Testis (tissue), 3 donors: ENCODE data around the gene CENPL. TPM values are rescaled to one million over a fixed set of nuclear protein-coding genes. Genes with fewer than 3 reads are reported as not detected.
"Not testable (repeated sequence)": the region's sequence is repeated elsewhere in the genome, so short reads cannot be mapped to it uniquely, and the experiment has no call there.

Source experiments
- DNase-seq: peaks from one replicate; pipeline ENCODE4 v3.0.0-alpha.2; 2019
- H3K27ac ChIP-seq, 2 donors: fragments of 200-600 bp; sonication (generic); one replicate each; pipeline ENCODE4 v1.5.1; 2019
- H3K27me3 ChIP-seq: fragments of 200-600 bp; sonication (generic); one replicate; pipeline ENCODE4 v1.5.1; 2019
- H3K36me3 ChIP-seq: fragments of 200-600 bp; sonication (generic); one replicate; pipeline ENCODE4 v1.5.1; 2017; ENCODE audit warnings: low read depth; ENCODE audit errors: missing control alignments
- H3K4me1 ChIP-seq: fragments of 200-600 bp; sonication (generic); one replicate; pipeline ENCODE4 v1.5.1; 2019
- H3K4me3 ChIP-seq, 2 donors: fragments of 200-600 bp; sonication (generic); one replicate each; pipeline ENCODE4 v1.5.1; 2017 to 2019
- H3K9me3 ChIP-seq: fragments of 200-600 bp; sonication (generic); one replicate; pipeline ENCODE4 v1.5.1; 2017
- CTCF ChIP-seq, 3 experiments: fragments of 450-650 bp in 2 of 3; fragments of 200-600 bp in 1 of 3; sonication (generic) in 1 of 3; IDR thresholded peaks; one replicate each; pipeline ENCODE4 v1.5.1; 2016 to 2019; ENCODE audit warnings: antibody characterized with exemption in 3 of 3, mild to moderate bottlenecking in 2 of 3, moderate library complexity in 1 of 3
- POLR2A ChIP-seq: fragments of 450-650 bp; IDR thresholded peaks from one replicate; pipeline ENCODE4 v1.6.1; 2017; ENCODE audit warnings: antibody characterized with exemption, mild to moderate bottlenecking, moderate library complexity
- WGBS, 2 donors: methylation state at CpG; one replicate each; pipeline ENCODE4 v1.1.5; 2018; 5-methylcytosine and 5-hydroxymethylcytosine counted together
- intact Hi-C: fragments of 100-400 bp; cut with DNase I; formaldehyde crosslinking; loops from one replicate; pipeline ENCODE4 v1.15.1; 2023; ENCODE audit warnings: low total_unique reads
- polyA plus RNA-seq: library from polyadenylated mRNA; stranded (reverse); fragments of 350-450 nt; fragmentation: Illumina TruSeq; extraction: RNeasy Lipid Tissue Mini Kit (QIAGEN cat#74804); gene quantifications from one replicate; pipeline ENCODE4 v1.2.3, GENCODE V29; 2014; ENCODE audit warnings: low read depth, low replicate concordance; ENCODE audit not compliant: insufficient read depth
- total RNA-seq, 2 donors: library from RNA; depleted of rRNA; stranded (reverse); fragments of >200 nt; gene quantifications; one replicate each; pipeline ENCODE4 v1.2.3, GENCODE V29; 2016

Gene CENPL
- total and polyA plus RNA-seq, 3 donors from 2014 or later: 13.2 to 26.5 (median 20.5) TPM

- Histone ChIP-seq H3K36me3 (no peaks in the 10 kb centered on the region), H3K4me3 (no peak overlapping the region), H3K9me3 (no peaks in the 10 kb centered on the region), H3K27me3 (no peaks in the 10 kb centered on the region), H3K27ac (no peak overlapping the region), H3K4me1 (peaks cover 16% of the 10 kb centered on the region)
- WGBS, 2 donors: 79 to 82% methylated on average over 8 of the region's 8 CpGs
- intact Hi-C loops: no loop called here
- DNase-seq: no peak
- no peak for TF ChIP-seq CTCF (IDR thresholded peaks at IDR 0.05)
- TF ChIP-seq POLR2A: no peak
These were observed 38.1 kb upstream of the CENPL start for GRCh38 chr1:173862769-173863223.

- intact Hi-C loops, H3K36me3 ChIP-seq: not testable (repeated sequence)
These were observed 37.6 kb upstream of the CENPL start for GRCh38 chr1:173862146-173862768.

GRCh38 chr1:173861731-173862145 is 37.1 kb upstream of the CENPL start:
- 92 to 96% methylated on average over 7 of the region's 7 CpGs for WGBS, 2 donors
- Histone ChIP-seq H3K27ac (no peak overlapping the region), H3K27me3 (no peaks in the 10 kb centered on the region), H3K36me3 (no peaks in the 10 kb centered on the region), H3K4me3 (no peak overlapping the region), H3K4me1 (peaks cover 16% of the 10 kb centered on the region), H3K9me3 (no peaks in the 10 kb centered on the region)
- intact Hi-C loops: no loop called here
- TF ChIP-seq POLR2A (no peak), CTCF (IDR thresholded peaks at IDR 0.05) (no peak)
- no peak for DNase-seq

More at GRCh38 chr1:173862146-173862768, 37.6 kb upstream of the CENPL start:
- WGBS, 2 donors: 88% methylated on average over 10 to 13 of the region's 13 CpGs
- H3K4me1 ChIP-seq: peaks cover 16% of the 10 kb centered on the region
- not testable (repeated sequence) for H3K27ac ChIP-seq, H3K27me3 ChIP-seq, H3K9me3 ChIP-seq, H3K4me3 ChIP-seq, DNase-seq

GRCh38 chr1:173860065-173860464 is 35.4 kb upstream of the CENPL start:
- no peak overlapping the region for H3K4me3 ChIP-seq
- no peak for DNase-seq
- TF ChIP-seq CTCF (IDR thresholded peaks at IDR 0.05): no peak
- no peak for TF ChIP-seq POLR2A
- H3K4me1 ChIP-seq: peaks cover 4% of the 10 kb centered on the region
- H3K27me3 ChIP-seq: no peaks in the 10 kb centered on the region
- H3K36me3 ChIP-seq: no peaks in the 10 kb centered on the region
- no peaks in the 10 kb centered on the region for H3K9me3 ChIP-seq
- 95 to 97% methylated on average over 1 of the region's 1 CpG for WGBS, 2 donors
- intact Hi-C loops: no loop called here
- H3K27ac ChIP-seq: no peak overlapping the region

- H3K36me3 ChIP-seq, H3K9me3 ChIP-seq, H3K4me1 ChIP-seq, DNase-seq, H3K4me3 ChIP-seq, H3K27ac ChIP-seq, intact Hi-C loops, H3K27me3 ChIP-seq: not testable (repeated sequence)
- WGBS, 2 donors: 96 to 98% methylated on average over 5 of the region's 5 CpGs
These were observed 34.9 kb upstream of the CENPL start for GRCh38 chr1:173859547-173859946.

- Histone ChIP-seq H3K36me3 (no peaks in the 10 kb centered on the region), H3K4me3 (no peak overlapping the region), H3K27ac (no peak overlapping the region), H3K9me3 (no peaks in the 10 kb centered on the region), H3K4me1 (no peaks in the 10 kb centered on the region), H3K27me3 (no peaks in the 10 kb centered on the region)
- no peak for TF ChIP-seq CTCF (IDR thresholded peaks at IDR 0.05)
- no peak for TF ChIP-seq POLR2A
- intact Hi-C loops: no loop called here
- no peak for DNase-seq
- 76 to 80% methylated on average over 4 of the region's 4 CpGs for WGBS, 2 donors
These were observed 32.8 kb upstream of the CENPL start for GRCh38 chr1:173857363-173857917.
